NCI-H1436 (cell line): ENCODE results near the gene PYDC2.

Source experiments
- DNase-seq: peaks from one replicate; lab custom pipeline; 2025; lab: John Stamatoyannopoulos, UW

Gene PYDC2

GRCh38 chr3:191461113-191461595, at the start of gene PYDC2:
PYDC2 (plus strand) TSS chr3:191461163; CDS start chr3:191461163, 0 bp downstream.
- DNase-seq = no peak

- no peak for DNase-seq
Observed at GRCh38 chr3:191412759-191413158, 48.2 kb upstream of the PYDC2 start.

- DNase-seq = no peak
Observed at GRCh38 chr3:191414286-191414685, 46.7 kb upstream of the PYDC2 start.

- DNase-seq = no peak
Observed at GRCh38 chr3:191414732-191415131, 46.2 kb upstream of the PYDC2 start.

GRCh38 chr3:191415566-191415965, 45.4 kb upstream of the PYDC2 start:
- DNase-seq = no peak

- no peak for DNase-seq
Observed at GRCh38 chr3:191417457-191417729, 43.6 kb upstream of the PYDC2 start.

GRCh38 chr3:191420771-191421170, 40.2 kb upstream of the PYDC2 start:
- DNase-seq = no peak

GRCh38 chr3:191424881-191425280, 36.1 kb upstream of the PYDC2 start:
- DNase-seq = no peak

GRCh38 chr3:191425322-191425734, 35.6 kb upstream of the PYDC2 start:
- no peak for DNase-seq

- DNase-seq = no peak
Observed at GRCh38 chr3:191426311-191426710, 34.7 kb upstream of the PYDC2 start.

- no peak for DNase-seq
Observed at GRCh38 chr3:191428177-191428576, 32.8 kb upstream of the PYDC2 start.

- DNase-seq = no peak
Observed at GRCh38 chr3:191430103-191430502, 30.9 kb upstream of the PYDC2 start.

GRCh38 chr3:191431160-191431822, 29.7 kb upstream of the PYDC2 start:
- DNase-seq = no peak

- no peak for DNase-seq
Observed at GRCh38 chr3:191432162-191432561, 28.8 kb upstream of the PYDC2 start.

GRCh38 chr3:191434024-191434423, 26.9 kb upstream of the PYDC2 start:
- no peak for DNase-seq

- DNase-seq = no peak
Observed at GRCh38 chr3:191435981-191436380, 25.0 kb upstream of the PYDC2 start.

GRCh38 chr3:191438150-191438814, 22.7 kb upstream of the PYDC2 start:
- DNase-seq = no peak

GRCh38 chr3:191440532-191440931, 20.4 kb upstream of the PYDC2 start:
- no peak for DNase-seq

GRCh38 chr3:191441687-191442086, 19.3 kb upstream of the PYDC2 start:
- DNase-seq = no peak

GRCh38 chr3:191444569-191444968, 16.4 kb upstream of the PYDC2 start:
- no peak for DNase-seq

- DNase-seq = no peak
Observed at GRCh38 chr3:191449256-191449655, 11.7 kb upstream of the PYDC2 start.

- DNase-seq = no peak
Observed at GRCh38 chr3:191455257-191455952, 5.6 kb upstream of the PYDC2 start.

- no peak for DNase-seq
Observed at GRCh38 chr3:191460360-191460759, 603 bp upstream of the PYDC2 start.
